Type B pancreatic cell (in vitro differentiated cells): Measurements from ENCODE around the gene OPALIN. TPM values are rescaled to one million over a fixed set of nuclear protein-coding genes. Genes with fewer than 3 reads are reported as not detected.

Experiments
- DNase-seq: peaks from one replicate; pipeline ENCODE4 v3.0.0; 2021; ENCODE audit warnings: mixed read lengths; ENCODE audit not compliant: unreplicated experiment; ENCODE audit errors: extremely low spot score
- H3K27ac Mint-ChIP-seq: 2 replicates; pipeline ENCODE4 v1.8.0; 2021; ENCODE audit warnings: mild to moderate bottlenecking, mixed read lengths
- H3K27me3 Mint-ChIP-seq: 2 replicates; pipeline ENCODE4 v1.8.0; 2021; ENCODE audit warnings: mixed read lengths
- H3K36me3 Mint-ChIP-seq: 2 replicates; pipeline ENCODE4 v1.8.0; 2021; ENCODE audit warnings: mixed read lengths
- H3K4me1 Mint-ChIP-seq: one replicate; pipeline ENCODE4 v1.8.0; 2021; ENCODE audit warnings: mixed read lengths; ENCODE audit not compliant: unreplicated experiment
- H3K4me3 Mint-ChIP-seq: 2 replicates; pipeline ENCODE4 v1.8.0; 2021; ENCODE audit warnings: mild to moderate bottlenecking, mixed read lengths
- H3K9me3 Mint-ChIP-seq: 2 replicates; pipeline ENCODE4 v1.8.0; 2021; ENCODE audit warnings: mixed read lengths
- long read RNA-seq: library from polyadenylated mRNA; unstranded; transcript quantifications from one replicate; pipeline ENCODE4 v2.0.0, GENCODE V29; 2020
- total RNA-seq: library from RNA; stranded (reverse); gene quantifications from 2 replicates; pipeline ENCODE4 v1.2.1, GENCODE V29; 2021; ENCODE audit warnings: low replicate concordance
- TF ChIP-seq, protein P1 (sequence below): fragments of 200-600 bp; sonication (generic); conservative IDR thresholded peaks from 2 replicates; pipeline ENCODE4 v1.5.0; 2021; ENCODE audit warnings: antibody characterized with exemption, mild to moderate bottlenecking

OPALIN gene, protein sequence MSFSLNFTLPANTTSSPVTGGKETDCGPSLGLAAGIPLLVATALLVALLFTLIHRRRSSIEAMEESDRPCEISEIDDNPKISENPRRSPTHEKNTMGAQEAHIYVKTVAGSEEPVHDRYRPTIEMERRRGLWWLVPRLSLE
- total RNA-seq: not detected in 2 replicates
- long read RNA-seq: 0 reads

DNA sequence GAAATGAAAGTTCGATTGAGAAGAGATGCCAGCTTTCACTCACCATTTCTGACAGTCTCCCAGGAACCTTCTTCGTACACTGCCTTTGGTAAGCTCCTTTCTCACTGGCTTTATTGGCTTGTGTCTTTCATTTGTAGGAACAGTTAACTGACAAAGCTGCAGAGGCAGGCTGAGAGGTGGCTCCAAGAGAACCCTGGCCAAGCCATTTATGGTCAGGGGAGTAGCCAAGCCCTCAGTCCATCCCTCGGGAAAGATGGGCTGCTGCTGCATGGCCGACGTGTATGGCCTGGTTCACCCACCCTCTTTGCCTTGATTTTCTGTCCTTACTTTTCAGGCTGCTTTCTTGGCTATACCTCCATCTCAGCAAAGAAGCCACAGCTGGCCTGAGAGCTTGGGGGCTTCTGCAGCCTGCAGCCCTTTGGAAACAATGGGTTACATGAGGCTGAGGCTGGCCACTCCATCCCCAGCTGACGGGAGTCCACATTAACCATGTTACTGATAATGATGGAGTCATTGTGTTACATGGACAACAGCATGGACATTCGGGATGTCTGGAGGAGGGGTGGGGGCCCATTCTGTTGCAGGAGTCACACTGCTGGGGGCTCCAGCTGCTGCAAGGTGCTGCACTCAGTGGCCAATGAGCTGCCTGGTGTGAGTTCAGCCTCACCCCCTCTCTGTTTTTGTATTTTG, at the start of gene OPALIN:
Gene OPALIN (minus strand): TSS at position 152 of the 690 bp plus-strand sequence. CDS start 106 bp downstream, at position 46.
- Mint-ChIP-seq H3K27me3 (peaks cover 21% of the 10 kb centered on the region), H3K9me3 (no peaks in the 10 kb centered on the region), H3K36me3 (no peaks in the 10 kb centered on the region), H3K4me1 (no peaks in the 10 kb centered on the region), H3K27ac (no peak within 1 kb of the TSS), H3K4me3 (no peak within 1 kb of the TSS)
- no peak for DNase-seq
- TF ChIP-seq, protein P1, sequence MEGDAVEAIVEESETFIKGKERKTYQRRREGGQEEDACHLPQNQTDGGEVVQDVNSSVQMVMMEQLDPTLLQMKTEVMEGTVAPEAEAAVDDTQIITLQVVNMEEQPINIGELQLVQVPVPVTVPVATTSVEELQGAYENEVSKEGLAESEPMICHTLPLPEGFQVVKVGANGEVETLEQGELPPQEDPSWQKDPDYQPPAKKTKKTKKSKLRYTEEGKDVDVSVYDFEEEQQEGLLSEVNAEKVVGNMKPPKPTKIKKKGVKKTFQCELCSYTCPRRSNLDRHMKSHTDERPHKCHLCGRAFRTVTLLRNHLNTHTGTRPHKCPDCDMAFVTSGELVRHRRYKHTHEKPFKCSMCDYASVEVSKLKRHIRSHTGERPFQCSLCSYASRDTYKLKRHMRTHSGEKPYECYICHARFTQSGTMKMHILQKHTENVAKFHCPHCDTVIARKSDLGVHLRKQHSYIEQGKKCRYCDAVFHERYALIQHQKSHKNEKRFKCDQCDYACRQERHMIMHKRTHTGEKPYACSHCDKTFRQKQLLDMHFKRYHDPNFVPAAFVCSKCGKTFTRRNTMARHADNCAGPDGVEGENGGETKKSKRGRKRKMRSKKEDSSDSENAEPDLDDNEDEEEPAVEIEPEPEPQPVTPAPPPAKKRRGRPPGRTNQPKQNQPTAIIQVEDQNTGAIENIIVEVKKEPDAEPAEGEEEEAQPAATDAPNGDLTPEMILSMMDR: no peak

DNA sequence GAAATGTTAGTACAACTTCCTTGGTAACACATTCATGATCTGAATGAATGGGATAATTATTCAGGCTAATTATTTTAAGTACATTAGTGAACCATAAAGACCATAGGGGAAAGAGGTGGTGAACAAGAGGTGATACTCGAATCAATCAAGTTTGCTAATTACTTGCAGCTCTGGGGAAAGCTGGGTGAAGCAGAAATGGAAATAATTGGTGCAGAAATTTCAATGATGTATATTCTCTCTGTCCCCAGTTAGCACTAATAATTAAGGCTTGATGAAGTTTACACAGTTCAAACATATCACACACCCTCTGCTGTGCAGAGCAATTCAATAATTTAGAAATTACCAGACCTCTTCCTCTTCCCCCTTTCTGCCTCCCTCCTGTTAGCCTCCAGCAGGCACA, 49.4 kb upstream of the OPALIN start:
- Mint-ChIP-seq H3K27ac (no peak overlapping the region), H3K27me3 (peaks cover 48% of the 10 kb centered on the region), H3K4me3 (no peak overlapping the region), H3K9me3 (no peaks in the 10 kb centered on the region), H3K4me1 (peaks cover 18% of the 10 kb centered on the region), H3K36me3 (no peaks in the 10 kb centered on the region)
- no peak for DNase-seq
- TF ChIP-seq, protein P1: no peak

DNA sequence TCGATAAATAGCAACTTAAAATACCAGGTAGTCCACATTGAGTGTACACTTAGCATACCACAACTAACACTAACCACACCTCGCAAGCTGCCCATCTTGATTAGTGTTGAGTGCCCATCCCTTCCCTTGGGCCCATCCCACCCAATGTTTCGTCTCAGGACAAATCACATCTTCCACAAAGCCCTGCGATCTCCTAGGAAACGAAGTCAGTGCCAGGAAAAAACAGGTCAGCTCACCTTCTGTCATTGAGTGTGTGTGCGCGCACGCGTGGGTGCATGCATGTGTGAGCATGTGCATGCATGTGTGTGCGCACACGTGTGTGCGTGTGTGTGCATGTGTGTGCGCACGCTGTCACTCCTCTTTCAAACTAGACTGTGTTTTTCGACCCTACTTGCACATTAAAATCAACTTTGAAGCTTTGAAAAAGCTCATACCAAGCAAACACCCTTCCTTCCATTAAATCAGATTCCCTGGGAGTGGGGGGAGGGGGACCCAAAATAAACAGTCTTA, 48.8 kb upstream of the OPALIN start:
- H3K9me3 Mint-ChIP-seq: no peaks in the 10 kb centered on the region
- H3K27ac Mint-ChIP-seq: no peak overlapping the region
- no peak for DNase-seq
- peaks cover 48% of the 10 kb centered on the region for H3K27me3 Mint-ChIP-seq
- no peak overlapping the region for H3K4me3 Mint-ChIP-seq
- no peaks in the 10 kb centered on the region for H3K36me3 Mint-ChIP-seq
- TF ChIP-seq, protein P1: no peak
- peaks cover 18% of the 10 kb centered on the region for H3K4me1 Mint-ChIP-seq

DNA sequence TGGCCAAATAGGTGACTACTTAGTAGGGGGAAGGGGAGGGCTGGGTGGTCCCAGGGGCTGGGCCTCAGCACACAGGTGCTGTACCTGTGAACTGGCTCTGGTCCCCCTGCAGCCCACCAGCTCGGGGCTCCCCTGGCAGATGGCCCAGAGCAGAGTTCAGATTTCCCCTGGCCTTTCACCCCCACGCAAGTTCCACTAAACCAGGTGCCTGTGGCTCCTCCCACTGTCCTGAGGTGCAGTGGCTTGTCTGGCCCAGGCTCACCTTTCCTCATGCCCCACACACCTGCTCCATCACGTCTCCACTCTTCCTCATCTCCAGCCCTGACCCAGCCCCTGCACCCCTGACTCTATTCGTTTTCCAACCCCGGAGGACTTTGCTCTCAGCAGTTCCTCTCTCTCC, 47.3 kb upstream of the OPALIN start:
- H3K27me3 Mint-ChIP-seq: peaks cover 55% of the 10 kb centered on the region
- no peak for DNase-seq

DNA sequence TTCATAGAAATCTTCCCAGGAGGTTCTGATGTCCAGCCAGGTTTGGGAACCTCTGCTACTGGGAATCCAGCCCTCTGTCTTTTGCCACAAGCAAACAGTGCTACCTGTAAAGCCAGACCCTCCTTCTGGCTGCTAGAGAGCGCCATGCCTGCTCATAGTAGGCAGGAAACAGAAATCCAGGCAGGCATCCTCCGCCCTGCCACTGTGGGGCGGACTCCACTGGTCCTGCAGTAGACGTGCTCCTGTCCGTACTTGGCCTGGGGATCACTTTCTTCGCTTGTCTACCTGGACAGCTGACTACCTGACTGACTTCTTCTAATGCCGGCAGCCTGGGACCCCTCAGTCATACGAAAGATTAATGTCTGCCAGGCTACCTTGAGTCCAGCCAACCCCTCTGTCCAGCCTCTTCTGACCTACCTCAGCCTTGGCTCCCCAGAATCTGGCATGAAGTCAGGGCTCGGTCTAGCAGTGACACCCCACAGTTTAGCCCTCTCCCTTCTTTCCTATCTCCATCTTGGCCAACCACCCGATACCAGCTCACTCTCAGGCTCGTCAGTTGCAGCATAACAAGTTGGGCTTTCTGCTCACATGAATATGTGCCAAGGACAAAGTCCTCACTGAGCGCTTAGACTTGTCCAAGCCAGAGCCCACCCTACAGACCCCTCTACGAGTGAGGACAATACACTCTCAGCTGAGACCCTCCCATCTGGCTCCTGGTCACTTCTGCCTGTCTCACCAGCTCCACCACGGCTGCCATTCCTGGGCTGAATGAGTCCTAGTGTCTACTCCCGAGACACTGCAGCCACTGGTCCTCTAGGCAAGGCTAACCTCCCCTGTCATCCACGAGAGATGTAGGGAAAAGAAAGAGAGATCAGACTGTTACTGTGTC, 43.9 kb upstream of the OPALIN start:
- Mint-ChIP-seq H3K9me3 (no peaks in the 10 kb centered on the region), H3K4me3 (no peak overlapping the region), H3K4me1 (peaks cover 15% of the 10 kb centered on the region), H3K27me3 (peaks cover 67% of the 10 kb centered on the region), H3K36me3 (no peaks in the 10 kb centered on the region), H3K27ac (no peak overlapping the region)
- TF ChIP-seq, protein P1: no peak
- no peak for DNase-seq

More for the DNA sequence above, 47.3 kb upstream of the OPALIN start:
- H3K9me3 Mint-ChIP-seq: no peaks in the 10 kb centered on the region
- no peak overlapping the region for H3K4me3 Mint-ChIP-seq
- TF ChIP-seq, protein P1: no peak
- H3K36me3 Mint-ChIP-seq: no peaks in the 10 kb centered on the region
- H3K27ac Mint-ChIP-seq: no peak overlapping the region
- peaks cover 18% of the 10 kb centered on the region for H3K4me1 Mint-ChIP-seq
